Adrenal gland (tissue), 12 donors: ENCODE measurements around the gene SHTN1. TPM values are rescaled to one million over a fixed set of nuclear protein-coding genes. Genes with fewer than 3 reads are reported as not detected.
A peak's percentile ranks its signal among the peaks of the same experiment; 100 is the strongest.

ENCODE experiments used
- DNase-seq, 7 donors: peaks; one replicate each; pipeline ENCODE4 v3.0.0-alpha.2; 2019 to 2020
- H3K27ac ChIP-seq, 5 donors: fragments of 200-600 bp; sonication (generic) in 4 of 5; 1 replicate in 3 of 5; 2 replicates in 2 of 5; pipeline versions ENCODE4 v1.5.1 to v1.8.0; 2016 to 2020; ENCODE audit warnings: mild to moderate bottlenecking in 1 of 5
- H3K27me3 ChIP-seq: fragments of 200-600 bp; 2 replicates; pipeline ENCODE4 v1.8.0; 2021
- H3K36me3 ChIP-seq, 2 donors: fragments of 200-600 bp; replicated peaks in 1 of 2; 1 replicate in 1 of 2; 2 replicates in 1 of 2; pipeline versions ENCODE4 v1.5.1 to v1.8.0; 2018 to 2022
- H3K4me1 ChIP-seq, 2 donors: fragments of 200-600 bp; replicated peaks in 1 of 2; 1 replicate in 1 of 2; 2 replicates in 1 of 2; pipeline versions ENCODE4 v1.5.1 to v1.8.0; 2018 to 2021
- H3K4me3 ChIP-seq, 4 donors: fragments of 200-600 bp; sonication (generic) in 3 of 4; one replicate each; pipeline ENCODE4 v1.5.1; 2016 to 2018
- H3K9me3 ChIP-seq, 3 donors: fragments of 200-600 bp; sonication (generic) in 1 of 3; replicated peaks in 1 of 3; 1 replicate in 2 of 3; 2 replicates in 1 of 3; pipeline versions ENCODE4 v1.5.1 to v1.8.0; 2016 to 2021
- POLR2A ChIP-seq, 2 donors: fragments of 450-650 bp; IDR thresholded peaks; one replicate each; pipeline ENCODE4 v1.6.1; 2017; ENCODE audit warnings: antibody characterized with exemption in 2 of 2, mild to moderate bottlenecking in 2 of 2, moderate library complexity in 1 of 2
- WGBS, 4 donors: extraction: QIAGEN DNeasy Blood & Tissue Kit in 2 of 4; methylation state at CpG; one replicate each; pipeline versions ENCODE4 v1.1.5 to v1.1.7; 2013 to 2017; 5-methylcytosine and 5-hydroxymethylcytosine counted together
- intact Hi-C, 2 donors: fragments of 100-400 bp; cut with DNase I; formaldehyde crosslinking; loops; one replicate each; pipeline versions ENCODE4 v1.14.1 to v1.15.0; 2022 to 2023
- polyA plus RNA-seq, 3 donors: library from polyadenylated mRNA; stranded (reverse); fragments of 200-250 nt in 2 of 3; fragments of 350-450 nt in 1 of 3; fragmentation: Illumina TruSeq in 1 of 3; extraction: RNeasy Lipid Tissue Mini Kit (QIAGEN cat#74804) in 1 of 3; gene quantifications; one replicate each; pipeline ENCODE4 v1.2.3, GENCODE V29; 2013 to 2014
- total RNA-seq, 9 donors: library from RNA; depleted of rRNA in 4 of 9; stranded (reverse); fragments of >200 nt in 4 of 9; fragments of 120-200 nt in 1 of 9; fragmentation: NEBNext Ultra II Directional in 1 of 9; extraction: Animal tissue kit (Norgen Biotek cat#: 25700) in 1 of 9; gene quantifications; one replicate each; pipeline versions ENCODE4 v1.1.0 to v1.2.4, GENCODE V29; 2013 to 2023
- TF ChIP-seq, protein P1 (sequence below), 6 experiments: fragments of 450-650 bp in 4 of 6; fragments of 200-600 bp in 2 of 6; sonication (generic) in 1 of 6; IDR thresholded peaks; 1 replicate in 5 of 6; 2 replicates in 1 of 6; pipeline versions ENCODE4 v1.5.1 to v1.8.0; 2016 to 2021; ENCODE audit warnings: antibody characterized with exemption in 6 of 6, mild to moderate bottlenecking in 2 of 6, moderate library complexity in 1 of 6
- donor health status: healthy with polysubstance abuse.
- donor health status: Bipolar disorder and iron deficiency.
- donor health status: DM: yes; HTN: yes; CAD: no.
- donor health status: DM: no; HTN: no; CAD: no.
- donor health status: DM: no; HTN: no; CAD: no.
- donor health status: DM: yes; HTN: yes; CAD: no.

SHTN1 gene
- total and polyA plus RNA-seq, 12 donors, result 8.8 to 30.3 (median 18.5) TPM

DNA sequence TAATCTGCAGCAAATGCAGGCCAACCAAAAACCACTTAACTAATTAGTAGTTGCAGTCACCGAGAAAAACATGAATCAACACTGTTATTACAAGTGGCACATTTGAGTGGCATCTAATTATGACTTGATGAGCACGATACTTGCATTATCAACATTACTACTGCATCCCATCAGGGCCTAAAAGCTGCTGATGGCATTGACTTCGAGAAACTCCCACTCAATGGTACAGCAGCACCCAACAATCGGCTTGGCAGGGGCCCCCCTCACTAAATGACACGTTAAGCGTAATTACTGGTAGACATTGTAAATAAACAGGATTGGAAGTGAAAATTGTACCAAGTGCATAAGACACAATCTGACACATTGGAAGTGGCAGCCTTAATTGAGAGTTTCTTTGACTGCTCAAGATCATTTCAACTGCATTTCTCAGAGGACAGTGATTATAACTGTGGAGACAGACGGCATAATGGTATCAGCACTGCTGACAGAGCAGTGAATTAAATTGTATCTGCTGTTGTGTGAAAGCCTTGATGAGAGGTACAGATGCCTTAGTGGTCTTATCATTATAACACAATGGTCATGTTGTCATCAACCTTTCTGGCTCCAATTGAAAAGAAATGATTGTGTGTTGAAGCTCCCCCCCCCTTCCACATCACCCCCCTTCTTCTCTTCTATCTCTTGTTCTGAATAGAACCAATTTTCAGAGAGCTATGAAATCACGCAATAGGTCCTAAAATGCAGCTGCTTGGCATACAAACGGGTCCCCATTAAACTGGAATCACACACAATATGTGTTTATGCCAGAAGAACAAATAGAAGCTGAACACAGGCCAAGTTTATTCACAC is 43.4 kb downstream of the SHTN1 start:
- intact Hi-C loops, result no loop called here
- no peaks in the 10 kb centered on the region for H3K4me1 ChIP-seq
- H3K9me3 ChIP-seq, result no peaks in the 10 kb centered on the region
- no peaks in the 10 kb centered on the region for H3K36me3 ChIP-seq
- H3K27me3 ChIP-seq, result no peaks in the 10 kb centered on the region
- DNase-seq, result no peak
- no peak overlapping the region for H3K4me3 ChIP-seq
- TF ChIP-seq, protein P1, sequence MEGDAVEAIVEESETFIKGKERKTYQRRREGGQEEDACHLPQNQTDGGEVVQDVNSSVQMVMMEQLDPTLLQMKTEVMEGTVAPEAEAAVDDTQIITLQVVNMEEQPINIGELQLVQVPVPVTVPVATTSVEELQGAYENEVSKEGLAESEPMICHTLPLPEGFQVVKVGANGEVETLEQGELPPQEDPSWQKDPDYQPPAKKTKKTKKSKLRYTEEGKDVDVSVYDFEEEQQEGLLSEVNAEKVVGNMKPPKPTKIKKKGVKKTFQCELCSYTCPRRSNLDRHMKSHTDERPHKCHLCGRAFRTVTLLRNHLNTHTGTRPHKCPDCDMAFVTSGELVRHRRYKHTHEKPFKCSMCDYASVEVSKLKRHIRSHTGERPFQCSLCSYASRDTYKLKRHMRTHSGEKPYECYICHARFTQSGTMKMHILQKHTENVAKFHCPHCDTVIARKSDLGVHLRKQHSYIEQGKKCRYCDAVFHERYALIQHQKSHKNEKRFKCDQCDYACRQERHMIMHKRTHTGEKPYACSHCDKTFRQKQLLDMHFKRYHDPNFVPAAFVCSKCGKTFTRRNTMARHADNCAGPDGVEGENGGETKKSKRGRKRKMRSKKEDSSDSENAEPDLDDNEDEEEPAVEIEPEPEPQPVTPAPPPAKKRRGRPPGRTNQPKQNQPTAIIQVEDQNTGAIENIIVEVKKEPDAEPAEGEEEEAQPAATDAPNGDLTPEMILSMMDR (IDR thresholded peaks at IDR 0.05), result no peak
- TF ChIP-seq POLR2A (IDR thresholded peaks at IDR 0.05), result no peak
- 80 to 84% (median 82%) methylated on average over 8 to 9 of the region's 9 CpGs for WGBS, 4 donors
- H3K27ac ChIP-seq, result no peak overlapping the region

DNA sequence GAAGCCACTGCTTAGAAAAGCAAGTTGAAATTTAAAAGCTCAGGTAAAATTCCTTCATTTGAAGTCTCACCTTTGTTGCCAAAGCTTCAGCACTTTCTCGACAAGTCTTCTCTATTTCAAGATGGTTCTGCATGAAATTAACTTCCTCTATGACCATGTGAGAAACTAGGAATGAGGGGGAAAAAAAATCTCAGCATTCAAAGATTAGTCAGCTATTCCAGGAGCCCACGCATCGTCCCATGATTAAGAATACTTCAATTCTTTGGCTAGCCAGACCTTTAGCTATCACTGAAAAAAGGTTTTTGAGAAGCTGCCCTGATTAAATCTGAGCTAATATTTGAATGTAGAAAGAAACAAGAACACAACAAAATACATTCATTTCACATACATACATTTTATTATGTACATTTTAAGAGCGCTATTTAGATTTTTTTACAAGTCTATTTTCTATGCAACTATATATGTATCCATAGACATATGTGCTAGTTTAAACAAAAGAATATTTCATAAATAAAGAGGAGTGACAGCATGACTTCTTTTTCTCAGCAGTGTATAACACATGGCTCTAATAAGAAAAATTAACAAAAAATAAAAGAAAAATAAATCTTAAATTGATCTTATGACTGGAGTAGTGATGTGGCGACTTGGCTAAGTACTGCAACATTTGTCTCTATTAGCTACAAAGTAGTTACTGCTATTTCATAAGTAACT is 44.8 kb downstream of the SHTN1 start:
- no peak overlapping the region for H3K4me3 ChIP-seq
- H3K4me1 ChIP-seq, result no peaks in the 10 kb centered on the region
- TF ChIP-seq POLR2A (IDR thresholded peaks at IDR 0.05), result no peak
- TF ChIP-seq, protein P1 (IDR thresholded peaks at IDR 0.05), result no peak
- intact Hi-C loops, result no loop called here
- H3K9me3 ChIP-seq, result no peaks in the 10 kb centered on the region
- H3K36me3 ChIP-seq, result no peaks in the 10 kb centered on the region
- DNase-seq, result no peak
- no peak overlapping the region for H3K27ac ChIP-seq
- H3K27me3 ChIP-seq, result no peaks in the 10 kb centered on the region
- WGBS, 4 donors, result 74 to 82% (median 78%) methylated on average over 5 of the region's 5 CpGs

DNA sequence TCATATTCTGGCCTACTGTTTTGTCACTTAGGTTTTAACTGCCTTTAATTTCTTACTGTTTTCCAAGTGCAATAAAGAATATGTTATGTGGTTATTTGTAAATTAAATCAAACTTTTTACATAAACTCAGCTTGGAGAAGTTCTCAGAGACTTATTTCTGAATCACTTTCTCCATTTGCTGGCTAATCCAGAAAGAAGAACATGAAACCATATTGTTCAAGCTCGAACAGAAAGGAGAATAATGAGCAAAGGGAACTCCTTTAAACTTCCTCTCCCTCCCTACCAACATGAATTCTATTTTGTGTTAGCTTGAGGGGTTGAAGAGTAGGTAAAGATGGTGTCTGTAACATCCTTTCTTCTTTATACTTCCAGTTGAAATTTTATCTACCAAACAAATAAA is 52.3 kb downstream of the SHTN1 start:
- no peak for TF ChIP-seq POLR2A (IDR thresholded peaks at IDR 0.05)
- TF ChIP-seq, protein P1 (IDR thresholded peaks at IDR 0.05), result no peak
- intact Hi-C loops, result no loop called here

DNA sequence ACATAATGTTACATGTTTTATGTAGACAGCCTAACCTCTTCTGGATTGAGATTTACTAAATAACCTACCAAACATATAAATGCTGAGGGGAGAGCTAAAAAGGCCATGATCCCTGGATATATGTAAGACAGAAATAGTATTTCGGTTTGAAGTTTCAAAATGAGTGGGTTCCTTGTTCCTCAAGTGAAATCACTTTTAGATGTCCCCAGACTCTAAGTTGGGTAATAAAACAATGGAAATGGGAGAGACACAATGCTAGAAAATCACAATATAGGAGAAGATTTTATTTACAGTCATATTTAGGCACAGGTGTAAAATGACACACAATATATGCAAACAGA is 56.5 kb downstream of the SHTN1 start:
- peak overlapping the region in 2 of 5 donors; percentile 62 to 76 for H3K27ac ChIP-seq
- H3K27me3 ChIP-seq, result no peaks in the 10 kb centered on the region
- TF ChIP-seq, protein P1 (IDR thresholded peaks at IDR 0.05), result no peak
- TF ChIP-seq POLR2A (IDR thresholded peaks at IDR 0.05), result no peak
- no peaks in the 10 kb centered on the region for H3K9me3 ChIP-seq
- no peak overlapping the region for H3K4me3 ChIP-seq
- DNase-seq, result no peak
- H3K36me3 ChIP-seq, result no peaks in the 10 kb centered on the region
- WGBS, 4 donors, result 68 to 83% (median 80%) methylated on average over 1 of the region's 1 CpG
- peaks cover 10 to 15% of the 10 kb centered on the region in 2 donors for H3K4me1 ChIP-seq
- intact Hi-C loops, result no loop called here

More for the DNA sequence above, 52.3 kb downstream of the SHTN1 start:
- 63 to 71% (median 67%) methylated on average over 1 of the region's 1 CpG for WGBS, 4 donors
- DNase-seq, result no peak
- Histone ChIP-seq H3K27ac (no peak overlapping the region), H3K4me3 (no peak overlapping the region), H3K4me1 (peaks cover under 1 to 5% of the 10 kb centered on the region in 2 donors), H3K9me3 (no peaks in the 10 kb centered on the region), H3K36me3 (no peaks in the 10 kb centered on the region), H3K27me3 (no peaks in the 10 kb centered on the region)
